OCI-LY7 (cell line): ENCODE measurements around the gene MADD.

ENCODE experiments used
- CTCF ChIP-seq: fragments of 200-600 bp; sonication (generic); conservative IDR thresholded peaks from 2 replicates; pipeline ENCODE4 v1.5.1; 2014; ENCODE audit warnings: mild to moderate bottlenecking, antibody characterized with exemption, low read length, moderate library complexity, mixed read lengths
- EZH2phosphoT487 ChIP-seq: fragments of 200-600 bp; sonication (generic); IDR thresholded peaks from 2 replicates; pipeline ENCODE4 v1.6.1; 2018; ENCODE audit warnings: low read depth, borderline replicate concordance, mild to moderate bottlenecking, mixed run types, antibody characterized with exemption, low read length, moderate library complexity, mixed read lengths

- TF ChIP-seq CTCF = no peak
- TF ChIP-seq EZH2phosphoT487 = no peak
Observed at GRCh38 chr11:47220401-47220821, 49.5 kb upstream of the MADD start.
